NCI-H226 (cell line): ENCODE results near the gene ST8SIA6.
"Not testable (repeated sequence)": the region's sequence is repeated elsewhere in the genome, so short reads cannot be mapped to it uniquely, and the experiment has no call there.

ENCODE experiments used
- DNase-seq: peaks from one replicate; pipeline ENCODE4 v3.0.0-alpha.2; 2015

Gene ST8SIA6

GRCh38 chr10:17340144-17340829, 114.1 kb downstream of the ST8SIA6 start:
- no peak for DNase-seq

GRCh38 chr10:17335065-17335464, 119.3 kb downstream of the ST8SIA6 start:
- DNase-seq: peak; percentile 38

- DNase-seq: no peak
These were observed 123.9 kb downstream of the ST8SIA6 start for GRCh38 chr10:17330501-17330900.

GRCh38 chr10:17326377-17326776, 128.0 kb downstream of the ST8SIA6 start:
- DNase-seq: no peak

GRCh38 chr10:17321957-17322356, 132.4 kb downstream of the ST8SIA6 start:
- not testable (repeated sequence) for DNase-seq

GRCh38 chr10:17316488-17317170, 137.8 kb downstream of the ST8SIA6 start:
- no peak for DNase-seq

GRCh38 chr10:17309435-17309834, 145.0 kb downstream of the ST8SIA6 start:
- DNase-seq: no peak

DNA sequence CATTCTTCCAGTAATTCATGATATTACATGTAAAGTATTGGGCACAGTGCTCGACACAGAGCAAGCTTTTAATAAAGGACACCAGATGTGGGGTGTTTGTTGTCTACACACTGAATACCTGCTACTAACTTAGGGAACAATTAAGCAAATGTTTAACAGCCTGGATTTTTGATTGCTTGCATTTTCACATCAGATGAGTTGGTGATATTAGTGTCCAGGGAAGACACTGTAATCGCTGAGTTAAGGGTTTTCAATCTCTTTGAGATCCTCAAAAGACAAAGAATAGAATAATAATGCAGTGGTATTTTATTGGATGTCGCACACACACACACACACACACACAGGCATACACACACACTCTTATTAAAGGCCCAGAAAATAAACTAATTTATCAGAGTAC, 147.3 kb downstream of the ST8SIA6 start:
- DNase-seq: no peak

- DNase-seq: no peak
These were observed 162.0 kb downstream of the ST8SIA6 start for GRCh38 chr10:17292375-17292774.

GRCh38 chr10:17290226-17290625, 164.2 kb downstream of the ST8SIA6 start:
- no peak for DNase-seq

GRCh38 chr10:17289763-17290162, 164.6 kb downstream of the ST8SIA6 start:
- no peak for DNase-seq

- DNase-seq: no peak
These were observed 167.5 kb downstream of the ST8SIA6 start for GRCh38 chr10:17286562-17287550.

- DNase-seq: no peak
These were observed 172.1 kb downstream of the ST8SIA6 start for GRCh38 chr10:17282311-17282710.

- DNase-seq: no peak
These were observed 175.7 kb downstream of the ST8SIA6 start for GRCh38 chr10:17278607-17279240.

DNA sequence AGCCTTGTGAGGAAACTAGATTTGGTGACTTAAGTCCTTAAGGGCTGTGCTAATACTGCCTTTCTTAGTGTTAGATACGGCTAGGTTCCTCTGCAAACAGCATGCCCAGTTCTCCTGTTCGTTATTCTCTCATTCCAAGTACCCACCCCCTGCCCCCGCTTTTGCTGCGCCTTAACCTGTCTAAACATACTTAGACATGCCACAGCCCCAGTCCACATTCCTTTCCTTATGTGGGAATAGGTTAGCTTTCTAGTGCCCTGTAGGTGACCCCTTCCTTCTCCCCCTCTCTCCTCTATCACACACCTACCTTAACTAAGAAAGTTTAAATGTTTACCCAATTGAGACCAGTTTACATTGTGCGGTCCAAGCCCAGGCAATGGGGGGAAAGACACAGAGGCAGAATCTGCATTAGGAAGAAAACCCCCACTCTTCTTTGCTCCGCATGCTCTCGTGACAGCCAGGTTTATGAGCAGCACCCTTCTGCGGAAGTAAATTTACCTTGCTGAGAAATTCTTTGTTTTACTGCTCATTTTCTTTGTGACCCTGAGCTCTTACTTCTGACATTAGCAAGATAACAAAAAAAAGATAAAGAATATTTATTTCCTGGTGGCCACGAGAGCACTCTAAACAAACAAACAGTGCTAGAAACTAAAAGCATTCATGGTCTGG, 177.5 kb downstream of the ST8SIA6 start:
- no peak for DNase-seq

- DNase-seq: peak; percentile 71
These were observed 181.0 kb downstream of the ST8SIA6 start for GRCh38 chr10:17273403-17273802.

DNA sequence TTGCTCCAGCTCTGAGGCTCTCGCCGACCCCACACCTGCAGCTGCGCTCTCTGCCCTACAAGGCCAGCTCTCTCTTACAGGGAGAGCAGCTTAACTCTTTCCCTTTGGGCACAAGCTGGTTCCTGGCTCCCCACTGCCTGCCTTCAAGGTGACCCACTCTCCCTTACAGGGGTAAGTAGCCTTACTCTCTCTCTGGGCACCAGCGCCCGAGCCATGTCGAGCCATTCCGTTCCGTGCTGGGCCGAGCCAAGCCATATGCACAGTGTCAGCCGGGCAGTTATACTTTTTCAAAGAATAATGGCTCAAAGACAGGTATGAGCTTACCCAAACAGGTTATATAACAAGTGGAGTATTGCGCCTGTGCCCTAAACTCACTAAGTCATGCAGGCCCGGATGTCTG, 181.7 kb downstream of the ST8SIA6 start:
- no peak for DNase-seq
